Right lobe of liver (tissue), 6 donors: ENCODE data around the gene MYO5B. TPM values are rescaled to one million over a fixed set of nuclear protein-coding genes. Genes with fewer than 3 reads are reported as not detected.

Experiments used
- ATAC-seq, 4 donors: fragments of 200-7000 bp; cut with Tn5 transposase; one replicate each; pipeline ENCODE4 v1.9.1; 2020; ENCODE audit warnings: mild to moderate bottlenecking in 4 of 4, moderate library complexity in 4 of 4
- DNase-seq, 3 donors: peaks; one replicate each; pipeline ENCODE4 v3.0.0-alpha.2; 2020
- H3K27ac ChIP-seq, 3 donors: fragments of 200-600 bp; one replicate each; pipeline ENCODE4 v1.8.0; 2022
- H3K27me3 ChIP-seq, 2 donors: fragments of 200-600 bp; one replicate each; pipeline ENCODE4 v1.8.0; 2022
- H3K36me3 ChIP-seq, 4 donors: fragments of 200-600 bp; sonication (generic) in 1 of 4; one replicate each; pipeline versions ENCODE4 v1.5.1 to v1.8.0; 2017 to 2022; ENCODE audit warnings: control low read depth in 1 of 4
- H3K4me1 ChIP-seq, 4 donors: fragments of 200-600 bp; sonication (generic) in 1 of 4; one replicate each; pipeline versions ENCODE4 v1.5.1 to v1.8.0; 2017 to 2022; ENCODE audit warnings: control low read depth in 1 of 4
- H3K4me3 ChIP-seq, 3 donors: fragments of 200-600 bp; one replicate each; pipeline ENCODE4 v1.8.0; 2022
- H3K9me3 ChIP-seq, 4 donors: fragments of 200-600 bp; sonication (generic) in 1 of 4; one replicate each; pipeline versions ENCODE4 v1.5.1 to v1.8.0; 2017 to 2022; ENCODE audit warnings: control low read depth in 1 of 4
- CTCF ChIP-seq, 4 donors: fragments of 200-600 bp in 3 of 4; fragments of 450-650 bp in 1 of 4; IDR thresholded peaks; one replicate each; pipeline versions ENCODE4 v1.5.1 to v1.8.0; 2016 to 2022; ENCODE audit warnings: antibody characterized with exemption in 4 of 4, mild to moderate bottlenecking in 2 of 4
- POLR2A ChIP-seq: fragments of 450-650 bp; IDR thresholded peaks from one replicate; pipeline ENCODE4 v1.6.1; 2017; ENCODE audit warnings: antibody characterized with exemption, mild to moderate bottlenecking
- WGBS: methylation state at CpG from one replicate; pipeline ENCODE4 v1.1.6; 2018; ENCODE audit warnings: low coverage, low lambda C conversion rate; ENCODE audit not compliant: insufficient coverage; ENCODE audit errors: missing lambda C conversion rate; 5-methylcytosine and 5-hydroxymethylcytosine counted together
- intact Hi-C, 2 donors: fragments of 100-400 bp; cut with DNase I; formaldehyde crosslinking; loops; one replicate each; pipeline versions ENCODE4 v1.11.2 to v1.14.1; 2022
- total RNA-seq, 6 experiments: library from RNA; depleted of rRNA in 2 of 6; stranded (reverse); fragments of >200 nt in 2 of 6; fragmentation: NEBNext Ultra II Directional in 3 of 6; extraction: Animal tissue kit (Norgen Biotek cat#: 25700) in 3 of 6; gene quantifications; one replicate each; pipeline versions ENCODE4 v1.1.0 to v1.2.4, GENCODE V29; 2016 to 2023
- donor health status: DM: no; HTN: yes; CAD: no.
- donor health status: DM: no; HTN: no; CAD: no.
- donor health status: DM: no; HTN: no; CAD: no.
- donor health status: DM: no; HTN: yes; CAD: no.
- donor health status: DM: no; HTN: yes; CAD: no.

Gene MYO5B
- total RNA-seq, 6 experiments from 2014 or later = 13.4 to 25.1 (median 16.6) TPM

GRCh38 chr18:49904871-49905555 is 289.9 kb downstream of the MYO5B start:
- TF ChIP-seq POLR2A (no peak), CTCF (IDR thresholded peaks at IDR 0.05) (no peak)
- DNase-seq (no peak), ATAC-seq (no peak)
- Histone ChIP-seq H3K27ac (no peak overlapping the region), H3K9me3 (no peaks in the 10 kb centered on the region), H3K4me3 (no peak overlapping the region), H3K4me1 (peaks cover 0 to 7% (median 0%) of the 10 kb centered on the region in 4 donors), H3K36me3 (no peaks in the 10 kb centered on the region), H3K27me3 (no peaks in the 10 kb centered on the region)
- intact Hi-C loops = no loop called here
- WGBS = 54% methylated on average over 3 of the region's 4 CpGs

GRCh38 chr18:49901862-49902340 is 293.0 kb downstream of the MYO5B start:
- TF ChIP-seq POLR2A = no peak
- TF ChIP-seq CTCF (IDR thresholded peaks at IDR 0.05) = no peak
- Histone ChIP-seq H3K36me3 (no peaks in the 10 kb centered on the region), H3K9me3 (no peaks in the 10 kb centered on the region), H3K27ac (no peak overlapping the region), H3K4me3 (no peak overlapping the region), H3K4me1 (no peaks in the 10 kb centered on the region), H3K27me3 (no peaks in the 10 kb centered on the region)
- intact Hi-C loops = no loop called here
- ATAC-seq = no peak
- 100% methylated on average over 2 of the region's 6 CpGs for WGBS
- DNase-seq = no peak

GRCh38 chr18:49899657-49900330 is 295.2 kb downstream of the MYO5B start:
- DNase-seq (no peak), ATAC-seq (peak in 3 of 4 donors; percentile 33 to 61 (median 47))
- TF ChIP-seq CTCF (IDR thresholded peaks at IDR 0.05) (peak in 1 of 4 donors; percentile 19), POLR2A (no peak)
- Histone ChIP-seq H3K27ac (no peak overlapping the region), H3K4me3 (no peak overlapping the region), H3K36me3 (peaks cover 0 to 3% (median 0%) of the 10 kb centered on the region in 4 donors), H3K4me1 (no peaks in the 10 kb centered on the region), H3K9me3 (no peaks in the 10 kb centered on the region), H3K27me3 (no peaks in the 10 kb centered on the region)
- intact Hi-C loops = no loop called here
- 77% methylated on average over 5 of the region's 5 CpGs for WGBS

- 64% methylated on average over 7 of the region's 7 CpGs for WGBS
- Histone ChIP-seq H3K27me3 (no peaks in the 10 kb centered on the region), H3K36me3 (peaks cover 0 to 7% (median 0%) of the 10 kb centered on the region in 4 donors), H3K4me3 (no peak overlapping the region), H3K4me1 (no peaks in the 10 kb centered on the region), H3K9me3 (no peaks in the 10 kb centered on the region), H3K27ac (no peak overlapping the region)
- DNase-seq (no peak), ATAC-seq (peak in 2 of 4 donors; percentile 21 to 50)
- TF ChIP-seq CTCF (IDR thresholded peaks at IDR 0.05) = no peak
- TF ChIP-seq POLR2A = no peak
- intact Hi-C loops = no loop called here
These were observed 296.5 kb downstream of the MYO5B start for GRCh38 chr18:49898421-49898820.
